NCI-H1092 treated with DMSO at 0.1 percent for 48 hours (cell line): Measurements from ENCODE around the gene CCDC88C.
"Not testable (repeated sequence)": the region's sequence is repeated elsewhere in the genome, so short reads cannot be mapped to it uniquely, and the experiment has no call there.

Source experiments
- DNase-seq: peaks from one replicate; lab custom pipeline; 2025; lab: John Stamatoyannopoulos, UW

CCDC88C gene

DNA sequence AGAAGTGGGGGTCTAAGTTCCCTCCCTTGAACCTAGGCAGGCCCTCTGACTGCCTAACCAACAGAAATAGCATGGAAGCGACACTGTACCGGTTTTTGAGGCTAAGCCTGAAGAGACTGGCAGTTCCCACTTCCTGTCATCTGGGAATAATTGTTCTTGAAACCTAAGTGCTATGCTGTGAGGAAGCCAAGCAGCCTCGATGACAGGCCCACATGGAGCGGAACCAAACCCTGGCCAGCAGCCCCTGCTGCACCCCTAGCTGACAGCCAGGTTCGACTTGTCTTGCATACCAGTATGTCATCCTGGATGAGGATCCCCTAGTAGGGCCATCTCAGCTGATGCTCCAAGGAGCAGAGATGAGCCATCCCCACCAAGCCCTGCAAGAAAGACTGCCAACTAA, 166.7 kb downstream of the CCDC88C start:
- DNase-seq, result peak; percentile 83

GRCh38 chr14:91249841-91250616, 167.6 kb downstream of the CCDC88C start:
- peak; percentile 98 for DNase-seq

GRCh38 chr14:91246051-91246852, 171.4 kb downstream of the CCDC88C start:
- peak; percentile 82 for DNase-seq

DNA sequence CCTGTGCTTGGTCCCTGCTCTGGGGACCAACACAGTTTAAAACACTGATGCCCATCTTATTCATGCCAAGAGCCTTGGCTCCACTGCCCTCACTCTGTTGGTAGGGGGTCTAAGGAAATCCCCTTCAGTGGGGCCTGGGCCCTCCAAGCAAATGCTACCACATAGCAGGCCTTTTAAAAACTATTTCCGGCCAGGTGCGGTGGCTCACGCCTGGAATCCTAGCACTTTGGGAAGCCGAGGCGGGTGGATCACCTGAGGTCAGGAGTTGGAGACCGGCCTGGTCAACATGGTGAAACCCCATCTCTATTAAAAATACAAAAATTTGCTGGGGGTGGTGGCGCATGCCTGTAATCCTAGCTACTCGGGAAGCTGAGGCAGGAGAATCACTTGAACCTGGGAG, 172.0 kb downstream of the CCDC88C start:
- not testable (repeated sequence) for DNase-seq

DNA sequence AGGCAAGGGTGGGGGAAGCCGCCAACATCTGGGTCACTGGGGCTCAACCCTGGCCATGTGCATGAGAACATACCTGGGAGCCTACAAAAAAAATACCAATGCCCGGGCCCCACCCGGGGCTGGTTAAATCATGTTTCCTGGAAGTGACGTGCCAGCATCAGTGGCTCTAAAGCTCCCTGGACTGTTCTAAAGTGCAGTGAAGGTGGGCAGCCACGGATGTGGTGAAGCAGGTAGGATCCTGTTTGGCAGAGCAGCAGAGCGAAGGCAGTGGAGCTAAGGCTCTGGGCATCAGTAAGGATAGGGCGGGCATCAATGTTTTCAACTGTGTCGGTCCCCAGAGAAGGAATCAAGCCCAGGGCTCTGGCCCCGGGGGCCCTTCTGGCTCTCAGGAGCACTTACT, 172.6 kb downstream of the CCDC88C start:
- no peak for DNase-seq

DNA sequence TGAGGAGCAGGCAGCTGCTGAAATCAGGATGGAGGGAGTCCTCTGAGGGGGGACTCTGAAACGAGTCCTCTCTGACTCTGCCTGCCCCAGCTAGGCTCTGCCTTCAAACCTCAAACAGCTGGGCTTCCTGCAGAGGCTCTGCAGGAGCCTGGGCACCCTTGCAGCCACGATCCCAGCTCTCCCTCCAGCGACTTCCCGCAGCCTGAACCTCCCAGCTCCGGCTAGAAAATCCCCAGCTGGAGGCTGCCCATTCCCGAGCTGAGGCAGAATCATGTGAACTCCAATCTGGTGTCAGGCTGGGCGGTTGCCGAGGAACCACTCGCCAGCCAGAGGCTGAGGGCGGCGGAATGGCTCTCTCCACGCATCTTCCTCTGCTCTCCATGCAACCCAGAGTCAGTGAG, 173.1 kb downstream of the CCDC88C start, which contains the start of gene GPR68:
TSS of gene GPR68 (minus strand) at position 204 of the 401 bp plus-strand sequence. CDS start 9,654 bp downstream, outside the sequence.
- DNase-seq, result peak; percentile 67

GRCh38 chr14:91243074-91243471, 174.5 kb downstream of the CCDC88C start:
- DNase-seq, result no peak

DNA sequence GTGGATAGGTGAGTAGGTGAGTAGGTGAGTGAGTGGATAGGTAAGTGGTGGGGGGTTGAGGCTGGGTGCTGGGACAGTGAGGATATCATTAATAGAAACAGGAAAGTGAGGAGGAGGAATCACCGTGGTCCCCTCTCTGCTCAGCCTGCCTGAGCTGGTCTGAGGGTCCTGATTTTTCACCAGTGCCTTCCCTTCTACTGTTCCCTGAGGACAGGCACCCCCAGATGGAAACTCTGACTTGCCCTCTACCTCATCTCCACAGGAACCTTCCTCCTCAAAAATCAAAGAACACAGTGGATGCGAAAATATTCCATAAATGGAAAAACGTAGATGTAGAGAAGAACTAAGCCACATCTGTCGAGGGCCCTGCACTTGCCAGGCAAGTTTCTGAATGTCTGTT, 175.0 kb downstream of the CCDC88C start:
- DNase-seq, result no peak

- DNase-seq, result no peak
Observed at GRCh38 chr14:91241863-91242262, 175.8 kb downstream of the CCDC88C start.

DNA sequence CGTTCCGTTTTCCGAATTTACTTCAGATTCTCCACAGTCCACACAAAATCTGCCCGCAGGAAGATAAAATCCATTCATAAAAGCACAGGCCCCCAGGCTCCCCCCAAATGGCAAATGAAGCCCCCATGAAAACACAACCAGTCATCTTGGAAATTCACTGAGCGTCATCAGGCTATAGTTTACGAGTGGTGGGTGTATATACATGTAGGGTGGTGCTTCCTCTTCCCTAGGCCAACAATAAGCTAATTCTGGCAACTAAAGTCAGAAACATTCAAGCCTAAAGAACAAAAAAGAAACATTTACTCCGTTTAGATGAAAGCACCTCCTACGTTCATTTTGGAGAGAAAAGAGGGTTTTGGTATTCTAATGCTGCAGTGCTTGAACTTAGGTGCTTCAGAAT, 179.0 kb downstream of the CCDC88C start:
- DNase-seq, result no peak

DNA sequence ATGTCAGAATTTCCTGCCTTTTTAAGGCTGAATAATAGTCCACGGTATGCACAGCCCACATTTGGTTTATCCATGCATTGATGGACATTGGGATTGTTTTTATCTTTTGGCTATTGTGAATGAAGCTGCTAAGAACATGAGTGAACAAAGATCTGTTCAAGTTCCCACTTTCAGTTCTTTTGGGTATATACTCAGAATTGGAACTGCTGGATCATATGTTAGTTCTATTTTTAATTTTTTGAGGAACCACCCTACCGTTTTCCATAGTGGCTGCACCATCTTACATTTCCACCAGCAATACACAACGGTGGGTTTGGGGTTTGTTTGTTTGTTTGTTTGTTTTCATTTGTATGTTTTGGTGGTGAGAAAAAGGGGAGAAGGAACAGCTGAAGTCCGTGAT, 179.5 kb downstream of the CCDC88C start:
- DNase-seq, result no peak

DNA sequence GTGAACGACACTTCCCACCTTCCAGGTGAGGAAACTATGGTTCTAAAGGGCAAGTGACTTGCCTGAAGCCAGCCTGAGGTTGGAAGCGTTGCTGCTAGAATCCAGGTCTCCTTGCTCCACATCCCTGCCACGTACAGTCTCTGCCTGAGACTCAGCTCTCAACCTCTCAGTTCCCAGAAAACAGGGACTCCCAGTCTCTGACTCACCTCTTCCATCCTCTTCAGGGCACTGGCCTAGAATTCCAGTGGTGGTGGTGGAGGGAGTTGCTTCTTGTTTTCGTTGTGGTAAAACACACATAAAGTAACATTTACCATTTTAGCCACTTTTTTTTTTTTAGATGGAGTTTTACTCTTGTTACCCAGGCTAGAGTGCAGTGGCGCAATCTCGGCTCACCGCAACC, 180.4 kb downstream of the CCDC88C start:
- no peak for DNase-seq

GRCh38 chr14:91235841-91236240, 181.8 kb downstream of the CCDC88C start:
- DNase-seq, result no peak

GRCh38 chr14:91234791-91235114, 182.9 kb downstream of the CCDC88C start:
- DNase-seq, result no peak

GRCh38 chr14:91233936-91234790, 183.5 kb downstream of the CCDC88C start:
- no peak for DNase-seq

DNA sequence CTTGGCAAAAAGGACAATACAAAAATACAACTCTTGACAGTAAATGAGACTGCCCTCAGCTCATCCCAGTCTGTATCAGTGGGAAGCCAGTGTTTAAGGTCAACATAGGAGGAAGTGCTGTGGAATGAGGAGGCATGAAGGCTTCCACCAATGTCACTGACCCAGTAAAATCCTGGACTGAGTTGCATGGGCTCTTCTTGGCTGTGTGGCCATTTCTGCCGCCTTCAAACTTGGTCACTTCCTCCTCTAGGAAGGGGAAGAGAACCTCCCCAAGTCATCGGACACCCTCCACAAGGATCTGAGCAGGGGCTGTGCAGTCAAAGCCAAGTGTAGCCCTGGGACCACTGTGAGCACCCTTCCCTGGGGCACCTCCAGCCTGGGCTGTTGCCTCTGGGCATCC, 185.0 kb downstream of the CCDC88C start:
- DNase-seq, result no peak

- no peak for DNase-seq
Observed at GRCh38 chr14:91232052-91232451, 185.6 kb downstream of the CCDC88C start.

DNA sequence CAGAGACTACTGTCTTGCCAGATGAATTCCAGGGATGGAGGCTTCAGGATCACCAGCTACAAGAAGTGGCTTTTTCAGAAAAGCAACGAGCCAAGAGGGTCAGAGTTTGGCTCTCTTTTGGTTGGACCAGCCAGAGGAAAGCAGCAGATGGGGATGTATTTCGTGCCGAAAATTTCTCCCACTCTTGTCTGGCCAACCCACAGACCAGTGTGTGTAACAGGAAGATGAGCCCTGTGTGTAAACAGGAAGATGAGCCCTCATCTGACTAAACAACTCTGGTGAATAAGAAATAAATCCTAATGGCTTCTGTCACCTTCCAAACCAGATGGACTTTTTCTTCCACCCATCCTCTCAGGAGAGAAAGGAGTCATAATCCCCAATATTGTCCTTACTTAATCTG, 186.2 kb downstream of the CCDC88C start:
- DNase-seq, result no peak

GRCh38 chr14:91230397-91231035, 187.1 kb downstream of the CCDC88C start:
- no peak for DNase-seq

DNA sequence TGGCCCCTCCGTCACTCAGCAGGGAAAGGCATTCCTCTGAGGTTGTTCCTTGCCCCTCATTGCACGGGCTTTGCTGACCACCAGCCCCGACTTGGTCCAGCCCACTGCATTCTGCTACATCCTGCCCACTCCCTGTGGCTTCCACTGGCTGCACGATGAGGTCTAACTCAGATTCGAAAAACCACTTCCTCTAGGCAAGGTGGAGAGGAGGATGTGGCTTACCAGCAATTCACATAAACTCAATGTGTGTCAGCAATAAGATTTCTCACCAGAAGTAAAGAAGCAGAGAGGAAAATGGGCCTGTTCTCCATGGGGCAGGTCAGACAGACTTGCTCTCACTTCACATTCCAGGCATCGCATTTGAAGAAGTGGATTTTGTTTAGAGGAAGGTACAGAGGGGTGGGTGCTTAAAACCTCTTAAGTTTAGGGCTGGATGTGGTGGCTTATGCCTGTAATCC, 187.8 kb downstream of the CCDC88C start:
- DNase-seq, result no peak

GRCh38 chr14:91229005-91229382, 188.6 kb downstream of the CCDC88C start:
- DNase-seq, result no peak
